K562 (cell line): ENCODE results near the gene SET. TPM values are rescaled to one million over a fixed set of nuclear protein-coding genes. Genes with fewer than 3 reads are reported as not detected.

Experiments used
- ATAC-seq: fragments of 200-7000 bp; cut with Tn5 transposase; 3 replicates; pipeline ENCODE4 v1.9.1; 2020; ENCODE audit warnings: moderate library complexity
- BruUV-seq: library from RNA; stranded (reverse); fragments of 400-500 nt; replicated peaks from 2 replicates; lab custom pipeline; 2021; lab: Mats Ljungman, UMichigan
- CTCF ChIA-PET: fragments of 300-600 bp; formaldehyde crosslinking; extraction: SDS; loops from one replicate; lab custom pipeline; 2021; ENCODE audit warnings: low intra/inter-chr PET ratio; lab: Yijun Ruan, JAX
- POLR2A ChIA-PET: fragments of 300-600, 350-650 bp; sonication (Branson Sonifier 250); formaldehyde crosslinking; extraction: SDS; loops from one replicate; lab custom pipeline; 2021; ENCODE audit warnings: antibody characterized with exemption, inconsistent platforms; lab: Yijun Ruan, JAX
- DNase-seq, 4 experiments: peaks; one replicate each; pipeline versions ENCODE4 v3.0.0 to v3.0.0-alpha.2; 2011 to 2018; ENCODE audit warnings: low spot score in 3 of 4, mixed read lengths in 3 of 4; ENCODE audit errors: extremely low read depth in 1 of 4
- FAIRE-seq: peaks from 2 replicates; lab custom pipeline; 2011; peaks lifted over from hg19 to GRCh38; lab: Jason Lieb, UNC
- H2AFZ ChIP-seq: 2 replicates; pipeline ENCODE4 v1.6.0; 2011; ENCODE audit warnings: low read depth, low read length, control low read depth, inconsistent platforms
- H3K27ac ChIP-seq: fragments of 200-600 bp; 3 replicates; pipeline ENCODE4 v1.8.0; 2011; ENCODE audit warnings: low read depth, mild to moderate bottlenecking, control low read depth, inconsistent platforms, low read length, moderate library complexity, mixed read lengths; ENCODE audit errors: extremely low read depth
- H3K27me3 ChIP-seq, 2 experiments: fragments of 300-600 bp in 1 of 2; 2 replicates in 1 of 2; 3 replicates in 1 of 2; pipeline versions ENCODE4 v1.6.0 to v1.8.0; 2011; ENCODE audit warnings: inconsistent platforms in 2 of 2, low read length in 2 of 2, mild to moderate bottlenecking in 1 of 2, mixed read lengths in 1 of 2, moderate library complexity in 1 of 2; ENCODE audit not compliant: control insufficient read depth in 2 of 2, insufficient read depth in 2 of 2
- H3K36me3 ChIP-seq: fragments of 300-600 bp; 3 replicates; pipeline ENCODE4 v1.8.0; 2011; ENCODE audit warnings: mild to moderate bottlenecking, low read length, inconsistent platforms; ENCODE audit not compliant: control insufficient read depth, insufficient read depth
- H3K4me1 ChIP-seq, 2 experiments: fragments of 200-600 bp in 1 of 2; replicated peaks in 1 of 2; 2 replicates in 1 of 2; 3 replicates in 1 of 2; pipeline versions ENCODE4 v1.5.1 to v1.8.0; 2011; ENCODE audit warnings: inconsistent platforms in 2 of 2, low read length in 2 of 2, mild to moderate bottlenecking in 1 of 2, mixed read lengths in 1 of 2, moderate library complexity in 1 of 2; ENCODE audit not compliant: control insufficient read depth in 2 of 2, insufficient read depth in 2 of 2
- H3K4me2 ChIP-seq: 2 replicates; pipeline ENCODE4 v1.6.1; 2011; ENCODE audit warnings: low read length, control low read depth, inconsistent platforms, mixed read lengths; ENCODE audit not compliant: insufficient read depth
- H3K4me3 ChIP-seq: fragments of 200-600 bp; sonication (generic), shearing (Covaris generic); 2 replicates; pipeline ENCODE4 v1.5.1; 2016; ENCODE audit warnings: control low read depth, inconsistent platforms
- H3K79me2 ChIP-seq: fragments of 200-600 bp; 3 replicates; pipeline ENCODE4 v1.8.0; 2011; ENCODE audit warnings: low read length, inconsistent platforms; ENCODE audit not compliant: control insufficient read depth, insufficient read depth
- H3K9ac ChIP-seq, 2 experiments: 2 replicates each; pipeline versions ENCODE4 v1.6.0 to v1.6.1; 2011; ENCODE audit warnings: low read depth in 2 of 2, low read length in 2 of 2, control low read depth in 1 of 2, inconsistent platforms in 1 of 2, mild to moderate bottlenecking in 1 of 2, mixed read lengths in 1 of 2; ENCODE audit not compliant: insufficient read depth in 1 of 2
- H3K9me1 ChIP-seq: one replicate; pipeline ENCODE4 v1.6.0; 2011; ENCODE audit warnings: inconsistent platforms, mild to moderate bottlenecking, low read length, moderate library complexity; ENCODE audit not compliant: control insufficient read depth, insufficient read depth
- H3K9me3 ChIP-seq: replicated peaks from 2 replicates; pipeline ENCODE4 v1.5.1; 2011; ENCODE audit warnings: low read depth, low read length, inconsistent platforms; ENCODE audit not compliant: control insufficient read depth, insufficient read depth
- H4K20me1 ChIP-seq: replicated peaks from 2 replicates; pipeline ENCODE4 v1.6.1; 2011; ENCODE audit warnings: low read length, inconsistent platforms, mixed read lengths; ENCODE audit not compliant: control insufficient read depth, insufficient read depth
- DPF2 ChIP-seq: fragments of 450-650 bp; IDR thresholded peaks from 2 replicates; pipeline ENCODE4 v1.6.1; 2016
- ETS1 ChIP-seq: conservative IDR thresholded peaks from 2 replicates; pipeline ENCODE4 v1.6.1; 2011; ENCODE audit warnings: low read depth, mild to moderate bottlenecking, low read length; ENCODE audit not compliant: control insufficient read depth
- HDAC1 ChIP-seq, 2 experiments: fragments of 450-650 bp; IDR thresholded peaks; 2 replicates each; pipeline ENCODE4 v1.6.1; 2016 to 2017; ENCODE audit warnings: inconsistent platforms in 1 of 2, mild to moderate bottlenecking in 1 of 2, moderate library complexity in 1 of 2
- HNRNPLL ChIP-seq: fragments of 200-400 bp; formaldehyde crosslinking; IDR thresholded peaks from 2 replicates; pipeline ENCODE4 v1.6.1; 2017; ENCODE audit warnings: low read length, low read depth, mild to moderate bottlenecking; ENCODE audit not compliant: poor library complexity, severe bottlenecking
- LARP7 ChIP-seq: fragments of 450-650 bp; IDR thresholded peaks from 2 replicates; pipeline ENCODE4 v1.6.1; 2016
- NFYB ChIP-seq: IDR thresholded peaks from 2 replicates; pipeline ENCODE4 v1.6.1; 2011; ENCODE audit warnings: mild to moderate bottlenecking, moderate library complexity; ENCODE audit not compliant: insufficient read length; ENCODE audit errors: extremely low read depth
- RBM17 ChIP-seq: fragments of 200-400 bp; formaldehyde crosslinking; IDR thresholded peaks from 2 replicates; pipeline ENCODE4 v1.6.1; 2017; ENCODE audit warnings: low read depth, mild to moderate bottlenecking, low read length, borderline replicate concordance
- SRSF1 ChIP-seq: fragments of 200-400 bp; formaldehyde crosslinking; IDR thresholded peaks from 2 replicates; pipeline ENCODE4 v1.6.1; 2017; ENCODE audit warnings: mild to moderate bottlenecking, low read depth, low read length, moderate library complexity
- TEAD1 ChIP-seq, 2 experiments: fragments of 450-650 bp in 1 of 2; sonication (generic) in 1 of 2; formaldehyde crosslinking; IDR thresholded peaks; 2 replicates each; pipeline versions ENCODE4 v1.4.0 to v1.8.0; 2020 to 2022; ENCODE audit warnings: mild to moderate bottlenecking in 2 of 2, missing genetic modification reagents in 1 of 2
- THAP7 ChIP-seq: fragments of 250-450 bp; sonication (Bioruptor Pico); IDR thresholded peaks from 2 replicates; pipeline ENCODE4 v1.5.0; 2021
- UBTF ChIP-seq, 2 experiments: IDR thresholded peaks; 2 replicates each; pipeline ENCODE4 v1.6.1; 2012; ENCODE audit warnings: improper control_type of control experiment in 2 of 2, low read depth in 2 of 2, low read length in 2 of 2, borderline replicate concordance in 1 of 2
- ZBTB17 ChIP-seq: fragments of 450-650 bp; formaldehyde crosslinking; IDR thresholded peaks from 2 replicates; pipeline ENCODE4 v1.4.0; 2020; ENCODE audit warnings: mild to moderate bottlenecking
- ZNF134 ChIP-seq: fragments of 250-450 bp; sonication (Bioruptor Pico); conservative IDR thresholded peaks from 2 replicates; pipeline ENCODE4 v1.4.0; 2020
- ZNF197 ChIP-seq: fragments of 200-800 bp; sonication (Bioruptor generic); IDR thresholded peaks from 2 replicates; pipeline ENCODE4 v1.6.1; 2016; ENCODE audit warnings: low read depth, missing genetic modification characterization, missing compliant biosample characterization
- ZNF212 ChIP-seq: fragments of 450-650 bp; formaldehyde crosslinking; IDR thresholded peaks from 2 replicates; pipeline ENCODE4 v1.4.0; 2020; ENCODE audit warnings: mild to moderate bottlenecking
- ZNF766 ChIP-seq: fragments of 200-800 bp; sonication (Bioruptor generic); conservative IDR thresholded peaks from 2 replicates; pipeline ENCODE4 v1.6.1; 2016; ENCODE audit warnings: missing genetic modification characterization, missing compliant biosample characterization
- WGBS: fragments of 100-300 bp; shearing (Covaris generic); methylation state at CpG from one replicate; pipeline ENCODE4 v1.1.6; 2016; ENCODE audit warnings: low coverage, mixed read lengths; ENCODE audit not compliant: insufficient coverage; ENCODE audit errors: missing lambda C conversion rate; 5-methylcytosine and 5-hydroxymethylcytosine counted together
- in situ Hi-C: fragments of 300-500 bp; cut with MboI; formaldehyde crosslinking; loops from 4 replicates; pipeline ENCODE4 v1.15.0; 2018; ENCODE audit warnings: inconsistent platforms, mixed read lengths
- intact Hi-C: fragments of 100-400 bp; cut with micrococcal nuclease; formaldehyde crosslinking; loops from 2 replicates; pipeline ENCODE4 v1.14.2; 2022
- polyA plus RNA-seq, 8 experiments: library from polyadenylated mRNA; depleted of rRNA in 4 of 8; stranded (reverse) in 5 of 8; unstranded in 3 of 8; fragments of >200 nt; fragmentation: Nextera tagmentation in 2 of 8; fragmentation: Illumina TruSeq in 1 of 8; extraction: Ambion mirVana in 2 of 8; extraction: Trizol in 1 of 8; gene quantifications; 2 replicates each; pipeline versions ENCODE4 v1.2.1 to v1.2.3, GENCODE V29; 2011 to 2014; ENCODE audit warnings: inconsistent platforms in 1 of 8, missing spikeins in 1 of 8
- total RNA-seq, 7 experiments: library from RNA; depleted of rRNA in 6 of 7; stranded (reverse); fragments of >200 nt in 6 of 7; fragmentation: Illumina TruSeq in 2 of 7; extraction: Trizol in 2 of 7; gene quantifications; 2 replicates each; pipeline versions ENCODE4 v1.2.1 to v1.2.3, GENCODE V29; 2011 to 2021; ENCODE audit warnings: low replicate concordance in 1 of 7
- TF ChIP-seq, protein P1 (sequence below): fragments of 250-450 bp; sonication (Bioruptor Pico); IDR thresholded peaks from 2 replicates; pipeline ENCODE4 v1.8.0; 2022; ENCODE audit warnings: moderate library complexity, mild to moderate bottlenecking, inconsistent platforms

SET gene
- total and polyA plus RNA-seq, 9 of the 15 experiments (the other 6 are each of a cell fraction or from before 2014, with no cell fraction given), result 404 to 1,447 (median 907) TPM

DNA sequence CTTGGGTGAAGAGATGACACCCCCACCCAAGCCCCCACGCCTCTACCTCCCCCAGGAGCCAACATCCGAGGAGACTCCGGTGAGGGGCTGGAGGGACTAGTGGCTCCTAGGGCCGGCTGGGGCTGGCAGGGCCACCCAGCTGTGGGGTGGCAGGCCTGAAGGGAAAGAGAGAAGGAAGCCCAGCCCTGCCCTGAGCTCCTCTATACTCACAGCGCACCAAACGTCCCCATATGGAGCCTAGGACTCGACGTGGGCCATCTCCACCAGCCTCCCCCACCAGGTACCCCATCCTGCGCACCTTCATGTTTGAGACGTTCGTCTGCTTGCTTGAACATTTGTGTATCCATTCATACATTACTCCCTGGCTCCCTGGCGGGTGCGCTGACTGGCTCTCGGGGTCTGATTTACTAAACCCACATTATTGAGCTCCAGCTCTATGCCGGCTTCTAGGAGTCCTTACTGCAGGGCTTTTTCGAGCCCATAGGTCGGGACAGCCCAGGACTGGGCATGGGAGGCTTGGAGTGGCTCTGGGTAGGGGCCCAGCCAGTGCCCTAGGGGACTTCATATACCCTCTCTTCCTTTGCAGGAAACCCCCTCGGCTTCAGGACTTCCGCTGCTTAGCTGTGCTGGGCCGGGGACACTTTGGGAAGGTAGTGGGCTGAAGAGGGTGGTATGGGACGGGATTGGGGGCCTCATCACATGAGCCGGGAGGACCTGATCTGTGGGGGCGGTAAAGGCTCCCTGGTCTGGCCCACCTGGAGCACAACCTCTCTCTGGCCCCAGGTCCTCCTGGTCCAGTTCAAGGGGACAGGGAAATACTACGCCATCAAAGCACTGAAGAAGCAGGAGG lies 25.8 kb downstream of the SET start:
- WGBS, result 90% methylated on average over 16 of the region's 24 CpGs
- no peak for TF ChIP-seq SRSF1
- no peak for TF ChIP-seq ETS1
- no peak for TF ChIP-seq ZNF197 (CRISPR knock-in tag)
- TF ChIP-seq LARP7, result no peak
- no peak for TF ChIP-seq ZNF134 (CRISPR knock-in tag)
- TF ChIP-seq NFYB, result no peak
- TF ChIP-seq ZBTB17 (CRISPR knock-in tag), result no peak
- TF ChIP-seq DPF2, result no peak
- no peak for TF ChIP-seq RBM17
- no peak for TF ChIP-seq THAP7 (CRISPR knock-in tag)
- TF ChIP-seq ZNF212 (CRISPR knock-in tag), result no peak
- TF ChIP-seq TEAD1 (CRISPR knock-in tag; IDR thresholded peaks at IDR 0.05), result no peak
- no peak for TF ChIP-seq HNRNPLL
- TF ChIP-seq, protein P1, sequence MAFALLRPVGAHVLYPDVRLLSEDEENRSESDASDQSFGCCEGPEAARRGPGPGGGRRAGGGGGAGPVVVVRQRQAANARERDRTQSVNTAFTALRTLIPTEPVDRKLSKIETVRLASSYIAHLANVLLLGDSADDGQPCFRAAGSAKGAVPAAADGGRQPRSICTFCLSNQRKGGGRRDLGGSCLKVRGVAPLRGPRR, result no peak
- no peak for TF ChIP-seq UBTF (IDR thresholded peaks at IDR 0.05; ENCODE audit: borderline replicate concordance in 1 of 2, low read depth in 2 of 2, low read length in 2 of 2)
- no peak for TF ChIP-seq ZNF766 (CRISPR knock-in tag)
- no peak for TF ChIP-seq HDAC1 (IDR thresholded peaks at IDR 0.05)

More for the DNA sequence above, 25.8 kb downstream of the SET start:
- no peaks in the 10 kb centered on the region for H3K27me3 ChIP-seq
- FAIRE-seq, result no peak
- H3K4me2 ChIP-seq, result no peak overlapping the region
- peak overlapping the region in 1 of 2 experiments; percentile 1; a peak in 1 of 4 replicates for H3K9ac ChIP-seq
- peaks cover 65% of the 10 kb centered on the region; the same call in 2 of the 3 replicates for H3K36me3 ChIP-seq
- no peaks in the 10 kb centered on the region for H3K9me1 ChIP-seq
- no peaks in the 10 kb centered on the region; a peak in 1 of 5 replicates for H3K4me1 ChIP-seq
- no TSS peak for BruUV-seq
- CTCF ChIA-PET, result no interaction called here
- H3K4me3 ChIP-seq, result no peak overlapping the region
- H3K9me3 ChIP-seq, result no peaks in the 10 kb centered on the region
- in situ Hi-C loops (loop anchor here (5.0 to 10.0 kb wide), 2 partner anchors 68 to 290 kb away; partner anchors contain the start of gene CERCAM), intact Hi-C loops (no loop called here)
- no peak for ATAC-seq
- no peak for DNase-seq
- POLR2A ChIA-PET, result interaction anchor here (0.6 to 2.2 kb wide), 3 partner anchors 8 to 59 kb away, joined by 3 to 9 read pairs (median 5); no protein-coding TSS in a partner anchor
- no peak overlapping the region for H3K27ac ChIP-seq
- H2AFZ ChIP-seq, result no peak overlapping the region
- H4K20me1 ChIP-seq, result no peaks in the 10 kb centered on the region
- no peaks in the 10 kb centered on the region for H3K79me2 ChIP-seq
